ENCODE measurements around the gene SLIT1.
"Not testable (repeated sequence)": the region's sequence is repeated elsewhere in the genome, so short reads cannot be mapped to it uniquely, and the experiment has no call there.

Gene SLIT1

DNA sequence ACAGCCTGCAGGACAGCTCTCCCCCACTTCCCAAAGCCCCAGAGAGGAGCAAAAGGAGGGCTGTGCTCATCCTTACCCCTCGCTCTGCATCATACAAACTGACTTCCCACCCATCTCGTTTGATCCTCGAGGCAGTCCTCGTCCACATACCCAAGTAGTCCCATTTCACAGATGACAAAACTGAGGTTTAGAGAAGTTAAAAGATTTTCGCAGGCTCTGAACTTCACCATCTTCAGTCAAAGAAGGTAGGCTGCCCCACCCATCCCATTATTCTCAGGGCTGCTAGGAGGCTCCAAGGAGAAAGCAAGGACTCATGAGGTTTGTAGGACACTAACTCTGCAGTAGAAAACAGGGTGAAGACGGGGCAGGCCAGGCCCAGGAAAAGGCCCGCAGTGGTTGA lies 147.1 kb downstream of the SLIT1 start:
- no peak for DNase-seq

DNA sequence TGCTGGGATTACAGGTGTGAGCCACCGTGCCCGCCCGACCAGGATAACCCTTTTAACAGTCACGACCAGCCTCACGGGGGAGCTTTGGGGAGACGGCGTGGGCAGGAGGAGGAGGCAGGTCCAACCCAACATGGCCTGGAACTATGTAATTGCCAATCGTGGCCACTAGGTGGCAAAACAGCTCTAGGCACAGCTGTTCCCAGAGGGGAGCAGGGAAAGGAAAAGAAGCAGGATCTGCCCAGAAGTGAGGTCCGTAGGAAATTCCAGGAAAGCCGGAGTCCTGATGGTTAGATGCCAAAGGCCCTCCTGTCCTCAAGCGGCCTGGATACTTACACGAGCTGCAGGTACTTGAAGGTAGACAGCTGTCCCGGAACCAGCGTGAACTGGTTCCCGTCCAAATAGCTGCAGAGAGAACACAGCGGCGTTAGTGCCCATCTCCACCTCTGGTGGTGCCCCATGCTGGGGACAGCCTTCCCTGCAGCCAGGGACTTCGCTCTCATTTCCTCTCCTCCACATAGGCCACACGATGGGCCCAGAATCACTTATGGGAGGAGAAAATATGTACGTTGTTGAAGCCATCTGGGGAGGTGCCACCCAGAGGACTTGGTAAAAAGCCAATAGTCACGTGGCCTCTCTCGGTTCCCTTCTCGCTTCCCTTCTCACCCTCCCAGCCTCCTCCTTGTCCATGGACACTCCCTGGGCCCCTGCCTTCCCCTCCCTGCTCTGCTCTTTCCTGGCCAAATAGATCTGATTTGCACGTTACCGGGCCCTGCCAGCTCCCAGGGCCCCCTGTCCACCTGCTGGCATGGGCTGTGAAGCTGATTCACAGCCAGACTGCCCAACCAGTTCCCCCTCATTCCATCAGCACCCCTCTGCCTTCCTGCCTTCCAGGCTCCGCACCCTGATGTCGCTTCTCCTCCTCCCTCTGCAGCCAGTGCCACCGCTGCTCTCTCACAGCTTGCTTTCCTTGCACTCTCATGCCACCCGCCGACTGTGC lies 148.1 kb downstream of the SLIT1 start:
- DNase-seq: peak; percentile 84

DNA sequence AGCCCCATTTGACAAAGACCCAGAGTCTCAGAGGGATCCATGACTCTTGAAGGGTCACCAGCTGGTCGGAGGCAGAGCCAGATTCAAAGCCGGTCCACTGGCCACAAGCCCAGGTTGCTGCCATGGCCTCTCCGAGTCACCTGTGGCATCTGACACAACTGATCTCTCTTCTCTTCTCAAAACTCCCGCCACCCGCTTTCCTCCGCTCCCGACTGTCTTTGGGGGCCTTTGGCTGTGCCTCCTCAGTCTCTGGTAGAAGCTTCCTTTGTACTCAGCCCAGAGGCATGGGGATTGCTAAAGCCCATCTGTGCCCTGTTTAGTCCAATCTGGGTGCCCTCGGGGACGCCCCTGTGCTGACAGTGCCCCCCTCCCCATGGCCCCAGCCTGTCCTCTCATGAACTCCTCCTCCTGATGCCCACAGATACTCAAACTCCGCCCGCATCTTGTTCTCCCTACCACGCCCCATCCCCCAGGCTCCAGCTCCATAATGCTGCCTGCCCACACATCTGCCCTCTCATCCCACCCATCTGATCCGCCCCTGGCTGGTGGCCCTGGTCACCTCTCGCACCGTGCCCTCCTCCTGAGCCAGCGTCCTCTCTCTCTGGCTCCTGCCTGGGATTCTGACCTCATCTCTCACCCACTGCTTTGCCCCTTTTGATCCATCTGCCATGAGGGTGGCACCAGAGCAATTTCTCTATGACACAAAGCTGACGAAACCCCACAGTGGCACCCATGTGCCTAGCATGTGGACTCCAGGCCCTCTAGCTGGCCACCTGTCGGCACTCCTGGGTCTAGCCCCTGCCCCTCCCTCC lies 150.6 kb downstream of the SLIT1 start:
- no peak for DNase-seq

DNA sequence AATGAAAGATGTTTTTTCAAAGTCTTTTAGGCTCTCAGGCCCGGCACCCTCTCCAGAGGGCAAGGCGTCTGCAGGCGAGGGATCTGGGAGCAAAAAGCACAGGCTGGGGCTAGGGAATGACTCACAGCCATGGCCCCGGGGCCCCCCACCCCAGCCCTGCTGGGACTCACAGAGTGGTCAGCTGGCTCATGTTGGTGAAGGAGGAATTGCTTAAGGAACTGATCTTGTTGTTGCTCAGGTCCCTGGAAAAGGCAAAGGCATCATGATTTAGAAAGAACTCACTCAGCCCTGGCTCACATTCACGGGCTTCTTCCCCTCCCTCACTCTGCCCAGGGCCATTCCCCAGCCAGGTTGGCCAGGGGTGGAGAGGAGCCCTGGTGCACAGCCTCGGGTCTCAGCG lies 151.5 kb downstream of the SLIT1 start:
- no peak for DNase-seq

DNA sequence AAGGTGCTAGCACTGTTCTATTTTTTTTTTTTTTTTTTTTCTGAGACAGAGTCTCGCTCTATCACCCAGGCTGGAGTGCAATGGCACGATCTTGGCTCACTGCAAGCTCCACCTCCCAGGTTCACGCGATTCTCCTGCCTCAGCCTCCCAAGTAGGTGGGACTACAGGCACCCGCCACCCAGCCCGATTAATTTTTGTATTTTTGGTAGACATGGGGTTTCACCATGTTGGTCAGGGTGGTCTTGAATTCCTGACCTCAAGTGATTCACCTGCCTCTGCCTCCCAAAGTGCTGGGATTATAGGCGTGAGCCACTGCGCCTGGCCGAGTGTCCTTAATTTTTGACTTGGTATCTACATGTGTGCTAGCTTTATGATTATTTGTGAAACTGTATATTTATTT lies 151.9 kb downstream of the SLIT1 start:
- not testable (repeated sequence) for DNase-seq

DNA sequence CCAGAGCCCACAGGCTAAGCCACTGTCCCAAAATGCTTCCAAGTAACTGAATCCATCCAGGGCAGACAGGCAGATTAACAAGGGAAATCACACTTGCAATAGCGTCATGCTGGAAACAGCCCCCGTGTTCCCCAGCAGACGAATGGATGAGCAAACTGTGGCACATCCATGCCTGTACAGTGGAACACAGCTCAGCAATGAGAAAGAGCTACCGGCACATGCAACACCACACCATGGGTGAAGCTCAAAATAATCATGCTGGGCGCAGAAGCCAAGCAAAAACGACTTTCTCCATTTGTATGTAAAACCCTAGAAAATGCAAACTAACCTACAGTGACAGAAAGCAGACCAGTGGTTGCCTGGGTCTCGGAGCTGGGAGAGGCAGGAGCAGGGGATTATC lies 153.1 kb downstream of the SLIT1 start:
- no peak for DNase-seq

DNA sequence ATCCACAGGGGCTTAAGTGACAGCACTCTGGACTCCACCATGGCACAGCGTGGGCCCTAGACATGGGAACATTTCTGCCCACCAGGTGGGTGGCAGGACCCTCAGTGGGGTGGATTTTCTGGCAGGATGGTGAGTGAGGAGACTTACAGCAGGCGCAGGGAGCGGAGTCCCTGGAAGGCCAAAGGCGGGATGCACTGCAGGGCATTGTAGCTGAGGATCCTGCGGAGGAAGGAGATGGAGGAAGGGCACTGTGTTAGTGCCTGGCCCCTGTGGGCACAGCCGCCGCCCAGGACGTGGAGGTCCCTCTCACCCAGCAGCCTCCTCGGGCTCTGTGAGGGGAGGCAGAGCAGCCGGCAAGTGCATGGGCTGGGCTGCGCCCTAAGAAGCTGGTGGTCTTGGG lies 154.3 kb downstream of the SLIT1 start:
- DNase-seq: no peak

DNA sequence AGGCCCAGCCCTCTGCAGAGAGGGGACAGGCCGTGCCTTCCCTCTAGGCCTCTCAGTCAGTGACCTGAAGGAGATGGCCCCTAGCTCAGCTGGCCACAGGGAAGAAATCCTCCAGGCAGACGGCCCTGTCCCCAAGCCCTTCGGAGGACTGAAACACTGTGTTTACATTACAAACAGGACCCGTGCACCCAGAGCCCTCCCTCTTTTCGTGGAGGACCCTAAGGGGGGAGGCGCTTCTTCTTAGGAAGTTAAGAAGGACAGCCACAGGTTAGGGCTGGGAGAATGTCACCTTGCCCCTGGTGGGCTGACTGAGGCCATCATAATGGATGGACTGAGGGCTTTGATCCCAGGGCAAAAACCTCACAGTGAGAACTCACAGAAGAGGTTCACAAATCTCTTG lies 154.9 kb downstream of the SLIT1 start:
- DNase-seq: no peak

DNA sequence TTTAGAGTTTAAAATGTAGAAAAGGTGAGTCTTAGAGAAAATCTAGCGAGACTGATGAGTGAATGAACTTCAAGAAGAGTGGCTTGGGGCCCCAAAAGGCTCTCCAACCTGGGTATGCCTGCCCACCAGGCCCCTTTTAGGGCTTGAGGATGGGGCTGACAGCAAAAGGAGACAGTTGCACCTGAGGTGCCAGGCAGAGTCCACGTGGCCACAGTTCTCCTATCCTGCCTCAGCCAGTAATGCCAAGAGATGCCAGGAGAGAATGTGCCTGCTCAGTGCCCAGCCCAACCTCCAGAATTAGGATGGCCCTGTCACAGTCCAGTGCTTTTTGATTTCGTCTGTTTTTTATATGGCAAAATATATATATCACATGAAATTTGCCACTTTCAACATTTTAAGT lies 156.5 kb downstream of the SLIT1 start:
- no peak for DNase-seq

DNA sequence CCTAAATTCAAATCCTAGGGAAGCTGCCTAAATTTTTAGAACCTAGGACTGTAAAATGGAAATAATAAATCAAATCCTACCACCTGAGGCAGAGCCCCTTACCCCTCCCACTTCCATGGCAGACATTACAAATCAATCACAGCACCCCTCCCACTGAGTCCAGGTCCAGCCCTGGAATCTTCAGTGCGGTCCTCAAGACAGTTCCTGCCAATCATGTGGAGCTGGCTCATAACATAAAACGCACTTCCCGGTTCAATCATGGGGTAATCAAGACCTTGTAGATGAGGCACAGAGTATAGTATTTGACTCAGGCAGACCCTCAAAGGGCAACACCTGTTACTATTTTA lies 157.0 kb downstream of the SLIT1 start:
- DNase-seq: no peak

DNA sequence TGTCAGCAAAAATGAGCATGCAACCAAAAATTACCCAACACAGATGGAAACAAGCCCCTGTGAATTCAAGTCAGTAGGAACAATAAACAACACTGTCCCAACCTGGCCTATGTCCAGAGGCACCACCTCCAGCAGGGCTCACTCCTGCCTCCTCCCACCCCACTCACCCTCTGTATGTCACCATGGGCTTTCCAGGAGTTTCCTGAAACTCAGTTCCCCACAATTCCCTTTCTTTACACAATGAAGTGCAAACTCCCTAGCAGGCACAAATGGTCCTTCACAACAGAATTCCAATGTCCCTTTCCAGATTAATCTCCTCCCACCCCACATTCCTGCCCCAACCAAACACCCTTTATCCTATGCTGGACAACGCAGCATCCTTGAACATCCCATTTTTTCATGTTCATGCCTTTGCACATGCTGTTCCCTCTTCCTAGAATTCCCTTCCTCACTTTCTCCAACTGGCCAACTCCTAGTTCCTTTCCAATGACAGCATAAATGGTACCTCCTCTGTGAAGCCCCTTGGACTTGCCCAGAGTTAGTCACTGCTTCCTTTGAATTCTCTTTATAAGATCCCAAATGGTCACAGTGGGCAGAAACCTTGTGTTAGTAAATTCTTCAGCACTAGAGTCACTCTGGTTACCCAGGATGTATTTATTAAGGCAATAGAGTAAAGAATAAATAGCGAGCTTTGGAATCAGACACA lies 157.5 kb downstream of the SLIT1 start:
- no peak for DNase-seq

DNA sequence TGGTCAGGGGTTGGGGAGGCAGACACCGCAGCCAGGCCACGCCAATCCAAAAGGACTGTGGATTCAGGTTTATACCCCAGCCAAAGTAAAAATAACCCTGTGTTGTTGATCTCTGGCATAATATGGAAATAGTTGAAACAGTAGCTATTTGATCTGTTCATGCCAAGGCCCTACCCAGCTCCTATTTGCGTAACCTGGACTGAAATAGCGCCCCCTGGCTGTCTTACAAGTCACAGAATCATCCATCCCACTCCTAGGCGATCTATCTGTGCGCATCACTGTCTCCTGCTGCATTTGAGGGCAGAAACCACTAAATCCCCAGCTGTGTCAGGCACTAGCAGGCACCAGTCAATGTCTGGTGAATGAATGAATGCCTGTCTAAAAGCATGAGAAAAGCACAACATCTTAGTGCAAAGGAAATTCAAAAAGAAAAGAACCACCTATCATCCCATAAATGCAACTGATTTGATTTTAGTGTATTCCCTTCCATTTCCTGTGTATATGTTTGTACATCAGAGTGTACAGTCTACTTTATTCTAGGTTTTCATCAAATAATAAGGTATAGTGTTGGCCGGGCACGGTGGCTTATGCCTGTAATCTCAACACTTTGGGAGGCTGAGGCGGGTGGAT lies 160.0 kb downstream of the SLIT1 start:
- DNase-seq: peak; percentile 77

DNA sequence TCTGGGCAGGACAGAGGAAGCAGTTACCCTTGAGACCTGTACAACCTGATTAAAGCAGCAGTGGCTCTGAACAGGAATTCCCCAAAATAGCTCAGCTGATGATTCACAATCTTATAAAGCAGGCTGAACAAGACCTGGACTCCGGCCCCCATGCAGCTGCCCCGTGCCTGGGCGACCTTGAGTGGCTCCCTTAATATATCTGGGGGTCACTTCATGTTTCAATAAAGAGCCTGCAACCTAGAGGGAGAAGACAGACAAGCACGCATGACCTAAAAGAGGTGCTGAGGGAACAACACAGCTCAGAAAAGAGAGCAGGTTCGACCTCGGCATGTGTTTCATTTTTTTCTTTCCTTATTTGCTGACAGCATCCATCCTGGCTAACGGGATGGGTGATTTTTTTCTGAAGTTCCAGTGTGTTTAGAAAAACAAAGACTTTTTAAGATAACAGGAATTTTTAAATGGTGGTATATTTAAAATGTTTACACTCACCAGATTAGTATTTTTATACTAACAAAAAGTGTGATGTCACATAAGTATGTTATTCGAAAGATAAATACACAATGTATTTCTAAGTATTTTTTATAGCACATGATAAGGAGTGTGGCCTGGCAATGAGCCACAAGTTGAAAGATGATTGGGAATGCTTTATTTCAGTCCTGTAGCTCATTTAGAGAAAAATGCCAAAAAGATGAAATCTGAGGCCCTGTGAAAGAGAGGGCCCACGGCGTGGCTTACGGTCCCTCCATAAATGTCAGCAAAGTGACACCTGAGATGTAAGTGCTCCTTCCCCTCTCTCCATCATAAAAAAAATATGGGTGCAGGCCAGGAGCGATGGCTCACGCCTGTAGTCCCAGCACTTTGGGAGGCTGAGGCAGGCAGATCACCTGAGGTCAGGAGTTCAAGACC lies 161.3 kb downstream of the SLIT1 start:
- peak; percentile 48 for DNase-seq

DNA sequence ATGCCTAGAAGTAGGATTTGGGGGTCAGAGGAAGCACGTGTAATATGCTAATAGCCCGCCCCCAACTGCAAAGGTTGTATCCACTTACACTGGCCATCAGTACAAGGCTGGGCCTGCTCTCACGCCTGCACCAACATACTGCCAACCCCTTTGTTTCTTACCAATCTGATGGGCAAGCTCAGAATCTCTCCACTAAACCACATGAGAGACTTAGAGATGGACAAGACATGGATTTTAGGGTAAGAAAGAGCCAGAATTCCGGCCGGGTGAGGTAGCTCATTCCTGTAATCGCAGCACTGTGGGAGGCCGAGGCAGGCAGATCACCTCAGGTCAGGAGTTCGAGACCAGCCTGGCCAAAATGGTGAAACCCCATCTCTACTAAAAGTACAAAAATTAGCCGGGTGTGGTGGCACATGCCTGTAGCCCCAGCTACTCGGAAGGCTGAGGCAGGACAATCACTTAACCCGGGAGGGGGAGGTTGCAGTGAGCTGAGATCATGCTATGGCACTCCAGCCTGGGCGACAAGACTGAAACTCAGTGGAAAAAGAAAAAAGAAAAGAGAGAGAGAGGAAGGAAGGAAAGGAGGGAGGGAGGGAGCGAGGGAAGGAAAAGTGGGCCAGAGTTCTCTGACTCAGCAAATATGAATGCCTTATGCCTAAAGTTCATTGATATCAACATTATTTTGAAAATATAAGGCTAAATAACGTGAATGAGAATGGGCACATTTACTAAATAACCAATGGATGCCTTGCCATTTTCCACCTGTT lies 162.2 kb downstream of the SLIT1 start:
- no peak for DNase-seq

DNA sequence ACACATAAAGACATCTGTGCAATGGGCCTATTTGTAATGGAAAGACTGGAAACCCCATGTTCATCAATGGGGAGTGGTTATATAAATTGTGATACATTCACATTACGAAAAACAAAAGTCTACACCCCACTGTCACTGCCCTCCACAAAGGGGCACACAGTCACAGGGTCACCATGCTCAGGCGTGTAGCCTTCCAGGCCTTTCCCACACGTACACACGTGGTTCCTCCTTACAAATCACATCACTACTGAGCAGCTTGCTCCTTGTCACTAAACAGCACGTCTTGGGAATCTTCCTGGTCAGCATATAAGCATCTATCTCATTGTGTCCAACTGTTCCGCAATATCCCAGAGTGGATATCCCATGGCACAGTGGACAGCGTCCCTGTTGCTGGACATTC lies 163.1 kb downstream of the SLIT1 start:
- DNase-seq: no peak

DNA sequence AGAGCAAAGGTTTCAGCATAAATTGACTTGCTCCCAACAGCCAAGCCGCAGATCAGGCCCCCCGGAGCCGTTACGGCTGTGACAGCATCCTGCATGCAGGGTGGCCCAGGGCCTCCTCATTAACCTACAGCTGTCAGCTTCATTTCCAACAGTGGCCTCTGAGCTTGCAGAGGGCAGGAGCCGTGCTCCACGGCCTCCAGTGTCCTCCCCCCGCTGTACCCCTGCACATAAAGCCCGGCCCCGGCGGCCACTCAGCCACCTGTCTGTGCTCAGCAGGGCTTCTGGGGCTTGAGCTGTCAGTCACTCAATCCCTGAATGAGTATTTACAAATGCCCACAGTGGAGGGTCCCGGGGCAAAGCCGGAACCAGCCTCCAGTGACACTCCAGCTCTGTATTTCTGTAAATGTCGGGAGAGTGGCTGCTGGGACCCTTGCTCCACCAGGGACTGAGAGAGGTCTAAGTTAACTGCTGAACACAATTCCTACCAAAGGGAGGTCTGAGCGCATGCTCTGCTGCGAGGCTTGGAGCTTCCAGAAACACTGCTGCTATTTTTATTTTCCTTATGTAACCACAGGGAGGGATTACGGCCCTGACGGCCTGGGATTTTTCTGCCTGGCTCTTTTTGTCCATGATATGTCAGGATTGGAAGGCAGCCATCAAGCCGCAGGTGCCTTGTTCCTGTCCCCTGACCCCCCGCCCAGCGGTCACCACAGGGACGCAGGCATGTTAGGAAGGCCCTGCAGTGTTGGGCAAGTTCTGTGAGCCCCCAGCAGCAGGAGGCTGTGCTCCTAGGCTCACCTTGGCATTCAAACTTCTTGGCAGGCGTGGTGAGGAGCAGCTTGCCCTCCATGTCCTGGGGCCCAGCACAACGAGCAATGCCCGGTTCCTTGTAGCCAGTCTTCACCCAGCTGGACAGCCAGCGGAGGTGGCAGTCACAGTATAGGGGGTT lies 165.0 kb downstream of the SLIT1 start:
- no peak for DNase-seq

DNA sequence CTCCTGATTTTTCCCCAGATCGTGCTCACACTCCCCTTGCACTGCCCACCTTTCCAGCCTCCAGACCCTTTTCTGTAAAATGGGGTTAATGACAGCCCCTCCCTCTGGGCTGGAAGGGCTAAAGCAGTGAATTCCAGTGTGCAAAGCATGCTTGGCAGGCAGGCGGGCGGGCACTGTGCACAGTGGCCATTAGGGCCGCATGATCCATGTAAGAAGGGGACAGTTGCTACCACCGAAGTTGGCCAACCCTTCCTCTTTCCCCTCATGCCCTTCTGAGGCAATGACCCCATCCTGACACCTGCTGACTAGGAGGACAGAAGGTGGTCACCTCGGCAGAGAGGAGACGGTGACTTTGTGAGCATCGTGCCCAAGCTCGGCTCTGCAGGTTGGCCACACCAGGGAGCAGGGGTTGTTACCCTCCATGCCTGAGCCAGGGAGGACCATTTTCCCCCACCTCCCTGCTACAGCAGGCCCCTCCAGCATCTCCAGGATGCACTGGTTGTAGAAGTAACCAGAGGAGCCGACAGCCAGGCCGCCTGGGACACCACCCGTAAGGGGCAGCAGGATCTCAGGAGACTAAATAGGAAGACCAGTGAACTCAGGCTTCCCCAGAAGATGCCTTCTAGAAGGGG lies 166.4 kb downstream of the SLIT1 start:
- DNase-seq: no peak

DNA sequence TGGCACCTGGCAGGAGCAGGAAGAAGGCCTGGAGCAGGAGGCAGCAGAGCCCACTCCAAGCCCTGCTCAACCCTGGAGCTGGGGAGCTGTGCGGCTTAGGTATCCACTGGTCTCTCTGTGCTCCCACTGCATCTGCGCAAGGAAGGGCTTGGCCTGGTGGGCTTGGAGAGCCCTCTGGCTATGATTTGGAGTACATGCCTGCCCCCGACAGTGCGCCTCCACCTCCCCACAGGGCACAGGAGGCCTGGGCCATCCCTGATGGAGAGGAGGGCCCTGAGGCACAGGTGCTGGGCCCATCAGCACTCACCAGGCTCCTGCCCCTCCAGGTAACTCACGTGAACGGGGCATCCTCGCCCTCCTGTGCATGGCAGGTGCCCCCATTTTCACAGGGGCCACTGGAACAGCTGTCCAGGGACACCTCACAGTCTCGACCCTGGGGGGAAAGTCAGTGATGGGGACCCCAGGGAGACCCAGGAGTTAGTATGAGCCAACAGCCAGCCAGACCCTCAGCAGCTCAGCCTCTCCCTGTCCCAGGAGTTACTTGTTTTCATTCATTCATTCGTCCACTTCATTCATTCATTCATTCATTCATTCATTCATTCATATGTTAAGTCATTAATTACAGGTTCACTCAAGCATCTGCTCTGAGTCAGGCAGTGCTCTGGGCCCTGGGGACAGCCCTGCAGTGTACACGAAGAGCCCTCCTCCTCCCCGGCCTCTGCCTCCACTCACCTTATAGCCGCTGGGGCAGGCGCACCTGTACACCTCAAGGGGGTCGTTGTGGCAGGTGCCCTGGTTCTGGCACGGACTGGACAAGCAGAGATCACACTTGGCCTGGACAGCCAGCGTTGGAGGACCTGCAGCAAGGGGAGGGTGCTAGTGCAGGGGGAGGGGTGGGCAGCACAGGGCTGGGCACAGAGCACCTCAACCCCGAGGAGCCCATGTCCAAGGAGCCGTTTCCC lies 167.2 kb downstream of the SLIT1 start:
- no peak for DNase-seq
